ENCODE data around the gene C8G. TPM values are rescaled to one million over a fixed set of nuclear protein-coding genes. Genes with fewer than 3 reads are reported as not detected.

C8G gene
- total RNA-seq, 1 experiment from 2014 or later: 2.1 TPM

GRCh38 chr9:136923881-136924280 lies 21.2 kb upstream of the C8G start (continued):
- TF ChIP-seq EZH2 (IDR thresholded peaks at IDR 0.05): no peak
- TF ChIP-seq POLR2AphosphoS5 (IDR thresholded peaks at IDR 0.05; ENCODE audit: low read depth, low read length): no peak
- TF ChIP-seq, protein P1, sequence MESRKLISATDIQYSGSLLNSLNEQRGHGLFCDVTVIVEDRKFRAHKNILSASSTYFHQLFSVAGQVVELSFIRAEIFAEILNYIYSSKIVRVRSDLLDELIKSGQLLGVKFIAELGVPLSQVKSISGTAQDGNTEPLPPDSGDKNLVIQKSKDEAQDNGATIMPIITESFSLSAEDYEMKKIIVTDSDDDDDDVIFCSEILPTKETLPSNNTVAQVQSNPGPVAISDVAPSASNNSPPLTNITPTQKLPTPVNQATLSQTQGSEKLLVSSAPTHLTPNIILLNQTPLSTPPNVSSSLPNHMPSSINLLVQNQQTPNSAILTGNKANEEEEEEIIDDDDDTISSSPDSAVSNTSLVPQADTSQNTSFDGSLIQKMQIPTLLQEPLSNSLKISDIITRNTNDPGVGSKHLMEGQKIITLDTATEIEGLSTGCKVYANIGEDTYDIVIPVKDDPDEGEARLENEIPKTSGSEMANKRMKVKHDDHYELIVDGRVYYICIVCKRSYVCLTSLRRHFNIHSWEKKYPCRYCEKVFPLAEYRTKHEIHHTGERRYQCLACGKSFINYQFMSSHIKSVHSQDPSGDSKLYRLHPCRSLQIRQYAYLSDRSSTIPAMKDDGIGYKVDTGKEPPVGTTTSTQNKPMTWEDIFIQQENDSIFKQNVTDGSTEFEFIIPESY (IDR thresholded peaks at IDR 0.05; ENCODE audit: extremely low read depth, insufficient replicate concordance, low read length): no peak
- no peak for TF ChIP-seq EGR1 (IDR thresholded peaks at IDR 0.05; ENCODE audit: low read depth)
- no peak for TF ChIP-seq CBX3 (IDR thresholded peaks at IDR 0.05; ENCODE audit: low read depth)
- TF ChIP-seq CEBPB (IDR thresholded peaks at IDR 0.05; ENCODE audit: low read depth): no peak
- no peak for TF ChIP-seq JUND (IDR thresholded peaks at IDR 0.05)
- no peak for TF ChIP-seq RAD21 (IDR thresholded peaks at IDR 0.05; ENCODE audit: low read depth)

GRCh38 chr9:136925414-136926153 lies 19.5 kb upstream of the C8G start:
- TF ChIP-seq CTCF (IDR thresholded peaks at IDR 0.05 in 2 of 3, conservative IDR thresholded peaks at IDR 0.05 in 1 of 3; ENCODE audit: borderline replicate concordance in 1 of 3, insufficient read depth in 1 of 3, low read depth in 2 of 3, low read length in 2 of 3): 0 out of 6 replicates have a peak, but pooled peaks of 2 of the 3 experiments have one; percentile 4 to 8
- TF ChIP-seq RAD21 (IDR thresholded peaks at IDR 0.05; ENCODE audit: low read depth): peak; percentile 11; the same call in 1 of the 2 replicates
- no peak for TF ChIP-seq SRF (IDR thresholded peaks at IDR 0.05; ENCODE audit: low read depth)
- no peak for TF ChIP-seq CEBPB (IDR thresholded peaks at IDR 0.05; ENCODE audit: low read depth)
- DNase-seq (ENCODE audit: low read depth, low spot score) (no peak), ATAC-seq (peak; percentile 32; the same call in 1 of the 2 replicates)
- ChIA-PET CTCF (no interaction called here), POLR2A (no interaction called here), RAD21 (ENCODE audit: low non-redundant PET in 1 of 2, low total read pairs in 2 of 2, uncharacterized antibody in 2 of 2, unreplicated experiment in 2 of 2) (no interaction called here)
- peaks cover 6 to 32% of the 10 kb centered on the region in 2 experiments; a peak in 3 of 4 replicates for H3K36me3 ChIP-seq (ENCODE audit: control insufficient read depth in 1 of 2, insufficient read depth in 2 of 2, low read length in 2 of 2)
- no peak overlapping the region for H3K4me2 ChIP-seq (ENCODE audit: low read length)
- H3K4me3 ChIP-seq (replicated peaks in 1 of 2; ENCODE audit: low read depth in 1 of 2, low read length in 2 of 2): no peak overlapping the region
- H3K9me2 ChIP-seq (ENCODE audit: insufficient read depth): no peaks in the 10 kb centered on the region
- H3K9me3 ChIP-seq (ENCODE audit: control insufficient read depth in 1 of 2, insufficient read depth in 1 of 2, low read depth in 1 of 2, low read length in 2 of 2): no peaks in the 10 kb centered on the region
- no peak overlapping the region for H3K9ac ChIP-seq (ENCODE audit: low read length)
- no peak overlapping the region for H3K27ac ChIP-seq (ENCODE audit: low read depth, low read length)
- no TSS peak for BruUV-seq (replicated peaks)
- no peak overlapping the region for H2AFZ ChIP-seq (ENCODE audit: low read depth, low read length, poor library complexity, severe bottlenecking)
- no peaks in the 10 kb centered on the region for H3K79me2 ChIP-seq (ENCODE audit: insufficient read depth, low read length)
- intact Hi-C loops (cut with micrococcal nuclease): no loop called here
- no peaks in the 10 kb centered on the region for H4K20me1 ChIP-seq (ENCODE audit: insufficient read depth)
- no peaks in the 10 kb centered on the region for H3K27me3 ChIP-seq (ENCODE audit: insufficient read depth, low read length)
- H3K4me1 ChIP-seq (ENCODE audit: control insufficient read depth in 1 of 2, insufficient read depth in 2 of 2, low read length in 2 of 2): no peaks in the 10 kb centered on the region
